Chondrocyte (in vitro differentiated cells): Measurements from ENCODE around the gene GRIK4. TPM values are rescaled to one million over a fixed set of nuclear protein-coding genes. Genes with fewer than 3 reads are reported as not detected.
A peak's percentile ranks its signal among the peaks of the same experiment; 100 is the strongest.

Experiments used
- DNase-seq: peaks from one replicate; pipeline ENCODE4 v3.0.0; 2021; ENCODE audit warnings: mixed read lengths, low spot score
- H3K27ac Mint-ChIP-seq: one replicate; pipeline ENCODE4 v1.8.0; 2021; ENCODE audit warnings: mild to moderate bottlenecking, moderate library complexity, mixed read lengths; ENCODE audit not compliant: unreplicated experiment
- H3K27me3 Mint-ChIP-seq: 2 replicates; pipeline ENCODE4 v1.8.0; 2021; ENCODE audit warnings: low read depth, mixed read lengths
- H3K36me3 Mint-ChIP-seq: 2 replicates; pipeline ENCODE4 v1.8.0; 2021; ENCODE audit warnings: low read depth, mixed read lengths
- H3K4me1 Mint-ChIP-seq: 2 replicates; pipeline ENCODE4 v1.8.0; 2021; ENCODE audit warnings: low read depth, mild to moderate bottlenecking, mixed read lengths
- H3K4me3 Mint-ChIP-seq: one replicate; pipeline ENCODE4 v1.8.0; 2021; ENCODE audit warnings: mild to moderate bottlenecking, moderate library complexity, mixed read lengths; ENCODE audit not compliant: unreplicated experiment
- H3K9me3 Mint-ChIP-seq: 2 replicates; pipeline ENCODE4 v1.8.0; 2021; ENCODE audit warnings: low read depth, mixed read lengths
- CTCF ChIP-seq: fragments of 200-600 bp; sonication (generic); IDR thresholded peaks from 2 replicates; pipeline ENCODE4 v1.5.0; 2021; ENCODE audit warnings: antibody characterized with exemption, mild to moderate bottlenecking, moderate library complexity
- total RNA-seq: library from RNA; stranded (reverse); gene quantifications from 3 replicates; pipeline ENCODE4 v1.2.1, GENCODE V29; 2021

The GRIK4 gene
- total RNA-seq, 1 donor from 2014 or later: 0.37 TPM

- no peak for TF ChIP-seq CTCF
- Mint-ChIP-seq H3K27ac (no peak overlapping the region), H3K4me1 (peaks cover 22% of the 10 kb centered on the region), H3K36me3 (no peaks in the 10 kb centered on the region), H3K9me3 (no peaks in the 10 kb centered on the region), H3K27me3 (peaks cover 9% of the 10 kb centered on the region), H3K4me3 (no peak overlapping the region)
- DNase-seq: peak; percentile 41
Measured at GRCh38 chr11:120554766-120555432, 43.4 kb downstream of the GRIK4 start.

GRCh38 chr11:120555433-120555773 lies 43.9 kb downstream of the GRIK4 start:
- Mint-ChIP-seq H3K9me3 (no peaks in the 10 kb centered on the region), H3K27ac (no peak overlapping the region), H3K4me3 (no peak overlapping the region), H3K36me3 (no peaks in the 10 kb centered on the region), H3K4me1 (peaks cover 22% of the 10 kb centered on the region), H3K27me3 (peaks cover 9% of the 10 kb centered on the region)
- no peak for TF ChIP-seq CTCF
- peak; percentile 40 for DNase-seq

- H3K4me3 Mint-ChIP-seq: no peak overlapping the region
- no peaks in the 10 kb centered on the region for H3K36me3 Mint-ChIP-seq
- peaks cover 22% of the 10 kb centered on the region for H3K4me1 Mint-ChIP-seq
- peaks cover 9% of the 10 kb centered on the region for H3K27me3 Mint-ChIP-seq
- no peak overlapping the region for H3K27ac Mint-ChIP-seq
- H3K9me3 Mint-ChIP-seq: no peaks in the 10 kb centered on the region
- TF ChIP-seq CTCF: no peak
- DNase-seq: peak; percentile 55
Measured at GRCh38 chr11:120556797-120557196, 45.2 kb downstream of the GRIK4 start.

- Mint-ChIP-seq H3K4me1 (peaks cover 11% of the 10 kb centered on the region), H3K4me3 (no peak overlapping the region), H3K9me3 (no peaks in the 10 kb centered on the region), H3K36me3 (no peaks in the 10 kb centered on the region), H3K27ac (no peak overlapping the region), H3K27me3 (peaks cover 9% of the 10 kb centered on the region)
- no peak for TF ChIP-seq CTCF
- peak; percentile 32 for DNase-seq
Measured at GRCh38 chr11:120558744-120559431, 47.3 kb downstream of the GRIK4 start.

GRCh38 chr11:120561286-120561685 lies 49.7 kb downstream of the GRIK4 start:
- Mint-ChIP-seq H3K27me3 (peaks cover 9% of the 10 kb centered on the region), H3K36me3 (no peaks in the 10 kb centered on the region), H3K27ac (no peak overlapping the region), H3K4me1 (peaks cover 16% of the 10 kb centered on the region), H3K4me3 (no peak overlapping the region), H3K9me3 (no peaks in the 10 kb centered on the region)
- no peak for TF ChIP-seq CTCF
- no peak for DNase-seq
